ENCODE data around the gene ANO2.

Gene ANO2

GRCh38 chr12:5916785-5917290, 28.2 kb downstream of the ANO2 start:
- Mint-ChIP-seq H3K27ac (no peak overlapping the region), H3K36me3 (ENCODE audit: low read depth) (no peaks in the 10 kb centered on the region), H3K4me1 (ENCODE audit: low read depth) (no peaks in the 10 kb centered on the region), H3K4me3 (no peak overlapping the region), H3K27me3 (ENCODE audit: low read depth) (no peaks in the 10 kb centered on the region), H3K9me3 (no peaks in the 10 kb centered on the region)
- peak; percentile 2 for DNase-seq (ENCODE audit: low spot score)

GRCh38 chr12:5915511-5915910, 29.5 kb downstream of the ANO2 start:
- no peaks in the 10 kb centered on the region for H3K36me3 Mint-ChIP-seq (ENCODE audit: low read depth)
- peak; percentile 1 for DNase-seq (ENCODE audit: low spot score)
- no peaks in the 10 kb centered on the region for H3K27me3 Mint-ChIP-seq (ENCODE audit: low read depth)
- H3K4me1 Mint-ChIP-seq (ENCODE audit: low read depth): no peaks in the 10 kb centered on the region
- no peak overlapping the region for H3K27ac Mint-ChIP-seq
- H3K9me3 Mint-ChIP-seq: no peaks in the 10 kb centered on the region
- H3K4me3 Mint-ChIP-seq: no peak overlapping the region

GRCh38 chr12:5914387-5915149, 30.5 kb downstream of the ANO2 start:
- Mint-ChIP-seq H3K4me1 (ENCODE audit: low read depth) (no peaks in the 10 kb centered on the region), H3K27me3 (ENCODE audit: low read depth) (no peaks in the 10 kb centered on the region), H3K9me3 (no peaks in the 10 kb centered on the region), H3K4me3 (no peak overlapping the region), H3K36me3 (ENCODE audit: low read depth) (no peaks in the 10 kb centered on the region), H3K27ac (no peak overlapping the region)
- DNase-seq (ENCODE audit: low spot score): no peak

- H3K9me3 Mint-ChIP-seq: no peaks in the 10 kb centered on the region
- no peaks in the 10 kb centered on the region for H3K36me3 Mint-ChIP-seq (ENCODE audit: low read depth)
- H3K4me1 Mint-ChIP-seq (ENCODE audit: low read depth): no peaks in the 10 kb centered on the region
- H3K27me3 Mint-ChIP-seq (ENCODE audit: low read depth): no peaks in the 10 kb centered on the region
- no peak overlapping the region for H3K4me3 Mint-ChIP-seq
- no peak overlapping the region for H3K27ac Mint-ChIP-seq
- no peak for DNase-seq (ENCODE audit: low spot score)
These were observed 31.7 kb downstream of the ANO2 start for GRCh38 chr12:5913387-5913786.

GRCh38 chr12:5912437-5913334, 32.4 kb downstream of the ANO2 start:
- no peaks in the 10 kb centered on the region for H3K27me3 Mint-ChIP-seq (ENCODE audit: low read depth)
- no peaks in the 10 kb centered on the region for H3K4me1 Mint-ChIP-seq (ENCODE audit: low read depth)
- H3K36me3 Mint-ChIP-seq (ENCODE audit: low read depth): no peaks in the 10 kb centered on the region
- no peak overlapping the region for H3K4me3 Mint-ChIP-seq
- no peaks in the 10 kb centered on the region for H3K9me3 Mint-ChIP-seq
- no peak overlapping the region for H3K27ac Mint-ChIP-seq
- DNase-seq (ENCODE audit: low spot score): no peak

- no peaks in the 10 kb centered on the region for H3K36me3 Mint-ChIP-seq (ENCODE audit: low read depth)
- DNase-seq (ENCODE audit: low spot score): no peak
- H3K27me3 Mint-ChIP-seq (ENCODE audit: low read depth): no peaks in the 10 kb centered on the region
- no peak overlapping the region for H3K27ac Mint-ChIP-seq
- no peaks in the 10 kb centered on the region for H3K9me3 Mint-ChIP-seq
- no peak overlapping the region for H3K4me3 Mint-ChIP-seq
- H3K4me1 Mint-ChIP-seq (ENCODE audit: low read depth): no peaks in the 10 kb centered on the region
These were observed 33.0 kb downstream of the ANO2 start for GRCh38 chr12:5912011-5912410.

- no peaks in the 10 kb centered on the region for H3K4me1 Mint-ChIP-seq (ENCODE audit: low read depth)
- no peaks in the 10 kb centered on the region for H3K36me3 Mint-ChIP-seq (ENCODE audit: low read depth)
- no peak overlapping the region for H3K27ac Mint-ChIP-seq
- H3K4me3 Mint-ChIP-seq: no peak overlapping the region
- no peak for DNase-seq (ENCODE audit: low spot score)
- H3K27me3 Mint-ChIP-seq (ENCODE audit: low read depth): no peaks in the 10 kb centered on the region
- no peaks in the 10 kb centered on the region for H3K9me3 Mint-ChIP-seq
These were observed 34.1 kb downstream of the ANO2 start for GRCh38 chr12:5910790-5911548.

- no peaks in the 10 kb centered on the region for H3K36me3 Mint-ChIP-seq (ENCODE audit: low read depth)
- H3K4me3 Mint-ChIP-seq: no peak overlapping the region
- H3K27me3 Mint-ChIP-seq (ENCODE audit: low read depth): no peaks in the 10 kb centered on the region
- no peaks in the 10 kb centered on the region for H3K4me1 Mint-ChIP-seq (ENCODE audit: low read depth)
- H3K9me3 Mint-ChIP-seq: no peaks in the 10 kb centered on the region
- no peak overlapping the region for H3K27ac Mint-ChIP-seq
- no peak for DNase-seq (ENCODE audit: low spot score)
These were observed 35.5 kb downstream of the ANO2 start for GRCh38 chr12:5909560-5909959.

GRCh38 chr12:5908251-5908650, 36.8 kb downstream of the ANO2 start:
- DNase-seq (ENCODE audit: low spot score): no peak
- H3K4me3 Mint-ChIP-seq: no peak overlapping the region
- no peaks in the 10 kb centered on the region for H3K9me3 Mint-ChIP-seq
- H3K36me3 Mint-ChIP-seq (ENCODE audit: low read depth): no peaks in the 10 kb centered on the region
- H3K27ac Mint-ChIP-seq: no peak overlapping the region
- no peaks in the 10 kb centered on the region for H3K4me1 Mint-ChIP-seq (ENCODE audit: low read depth)
- no peaks in the 10 kb centered on the region for H3K27me3 Mint-ChIP-seq (ENCODE audit: low read depth)

GRCh38 chr12:5907807-5908206, 37.3 kb downstream of the ANO2 start:
- no peak overlapping the region for H3K4me3 Mint-ChIP-seq
- H3K9me3 Mint-ChIP-seq: no peaks in the 10 kb centered on the region
- no peak for DNase-seq (ENCODE audit: low spot score)
- H3K27ac Mint-ChIP-seq: no peak overlapping the region
- no peaks in the 10 kb centered on the region for H3K27me3 Mint-ChIP-seq (ENCODE audit: low read depth)
- H3K4me1 Mint-ChIP-seq (ENCODE audit: low read depth): no peaks in the 10 kb centered on the region
- H3K36me3 Mint-ChIP-seq (ENCODE audit: low read depth): no peaks in the 10 kb centered on the region

- no peaks in the 10 kb centered on the region for H3K9me3 Mint-ChIP-seq
- H3K4me3 Mint-ChIP-seq: no peak overlapping the region
- H3K27ac Mint-ChIP-seq: no peak overlapping the region
- no peaks in the 10 kb centered on the region for H3K27me3 Mint-ChIP-seq (ENCODE audit: low read depth)
- H3K36me3 Mint-ChIP-seq (ENCODE audit: low read depth): no peaks in the 10 kb centered on the region
- DNase-seq (ENCODE audit: low spot score): no peak
- H3K4me1 Mint-ChIP-seq (ENCODE audit: low read depth): no peaks in the 10 kb centered on the region
These were observed 39.3 kb downstream of the ANO2 start for GRCh38 chr12:5905757-5906156.

- Mint-ChIP-seq H3K4me3 (no peak overlapping the region), H3K4me1 (ENCODE audit: low read depth) (no peaks in the 10 kb centered on the region), H3K27me3 (ENCODE audit: low read depth) (no peaks in the 10 kb centered on the region), H3K27ac (no peak overlapping the region), H3K36me3 (ENCODE audit: low read depth) (no peaks in the 10 kb centered on the region), H3K9me3 (no peaks in the 10 kb centered on the region)
- no peak for DNase-seq (ENCODE audit: low spot score)
These were observed 40.1 kb downstream of the ANO2 start for GRCh38 chr12:5904969-5905368.

GRCh38 chr12:5904441-5904840, 40.6 kb downstream of the ANO2 start:
- Mint-ChIP-seq H3K4me1 (ENCODE audit: low read depth) (no peaks in the 10 kb centered on the region), H3K4me3 (no peak overlapping the region), H3K9me3 (no peaks in the 10 kb centered on the region), H3K27ac (no peak overlapping the region), H3K36me3 (ENCODE audit: low read depth) (no peaks in the 10 kb centered on the region), H3K27me3 (ENCODE audit: low read depth) (no peaks in the 10 kb centered on the region)
- no peak for DNase-seq (ENCODE audit: low spot score)

- H3K9me3 Mint-ChIP-seq: no peaks in the 10 kb centered on the region
- H3K36me3 Mint-ChIP-seq (ENCODE audit: low read depth): no peaks in the 10 kb centered on the region
- no peaks in the 10 kb centered on the region for H3K27me3 Mint-ChIP-seq (ENCODE audit: low read depth)
- no peak overlapping the region for H3K27ac Mint-ChIP-seq
- no peaks in the 10 kb centered on the region for H3K4me1 Mint-ChIP-seq (ENCODE audit: low read depth)
- DNase-seq (ENCODE audit: low spot score): no peak
- no peak overlapping the region for H3K4me3 Mint-ChIP-seq
These were observed 42.3 kb downstream of the ANO2 start for GRCh38 chr12:5902736-5903135.
